ENCODE data around the gene TAS2R50. TPM values are rescaled to one million over a fixed set of nuclear protein-coding genes. Genes with fewer than 3 reads are reported as not detected.
"Not testable (repeated sequence)": the region's sequence is repeated elsewhere in the genome, so short reads cannot be mapped to it uniquely, and the experiment has no call there.

The TAS2R50 gene
- total RNA-seq (2021) (0.25 to 0.73 TPM (median 0.59 TPM) in 3 replicates), Bru-seq, nascent RNA (percentile 84 among the genes with signal in this experiment)
- long read RNA-seq, experiment 1 = 0 reads
- long read RNA-seq, experiment 2 = 0 reads
- long read RNA-seq, experiment 3 = 0 reads

DNA sequence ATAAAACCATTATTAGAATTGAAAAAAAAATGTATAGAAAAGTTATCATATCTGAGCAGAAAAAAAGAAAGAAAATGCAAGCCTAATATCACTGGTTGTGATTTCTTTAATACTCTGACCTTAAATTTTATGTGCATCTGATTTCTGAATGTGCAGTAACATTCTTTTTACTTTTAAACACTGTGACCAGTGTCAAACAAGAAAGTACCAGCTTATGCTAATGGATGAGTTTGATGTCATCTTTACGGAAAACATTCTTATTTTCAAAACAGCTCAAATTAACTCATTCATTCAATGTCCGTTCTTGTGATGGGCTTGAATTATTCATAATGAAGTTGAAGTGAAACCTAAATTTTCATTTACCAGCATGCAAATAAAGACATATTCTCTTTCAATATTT, at the start of gene TAS2R50:
TAS2R50 (minus strand) TSS at position 101 of the 400 bp plus-strand sequence; CDS start at position 49, 52 bp downstream.
- ChIA-PET CTCF (no interaction called here), POLR2A (no interaction called here)
- no peak for ATAC-seq
- H3K27me3 Mint-ChIP-seq (ENCODE audit: low read depth) = no peaks in the 10 kb centered on the region
- TF ChIP-seq ZNF317 (CRISPR knock-in tag; IDR thresholded peaks at IDR 0.05; ENCODE audit: borderline replicate concordance, low read depth) (no peak), ZBTB21 (CRISPR knock-in tag; IDR thresholded peaks at IDR 0.05; ENCODE audit: borderline replicate concordance) (no peak), ZNF423 (CRISPR knock-in tag; IDR thresholded peaks at IDR 0.05) (no peak), SP1 (CRISPR knock-in tag; conservative IDR thresholded peaks at IDR 0.05) (no peak), JUN (CRISPR knock-in tag; IDR thresholded peaks at IDR 0.05) (no peak), NR3C1 (CRISPR knock-in tag; conservative IDR thresholded peaks at IDR 0.05; ENCODE audit: low read depth) (no peak), GABPB1 (CRISPR knock-in tag; IDR thresholded peaks at IDR 0.05) (no peak), HMGA2 (CRISPR knock-in tag; IDR thresholded peaks at IDR 0.05) (no peak), ESRRA (CRISPR knock-in tag; IDR thresholded peaks at IDR 0.05; ENCODE audit: borderline replicate concordance) (no peak), OVOL2 (CRISPR knock-in tag; IDR thresholded peaks at IDR 0.05; ENCODE audit: borderline replicate concordance) (no peak), CTCF (IDR thresholded peaks at IDR 0.05) (no peak), MYBL2 (CRISPR knock-in tag; IDR thresholded peaks at IDR 0.05) (no peak)
- TF ChIP-seq, protein P1, sequence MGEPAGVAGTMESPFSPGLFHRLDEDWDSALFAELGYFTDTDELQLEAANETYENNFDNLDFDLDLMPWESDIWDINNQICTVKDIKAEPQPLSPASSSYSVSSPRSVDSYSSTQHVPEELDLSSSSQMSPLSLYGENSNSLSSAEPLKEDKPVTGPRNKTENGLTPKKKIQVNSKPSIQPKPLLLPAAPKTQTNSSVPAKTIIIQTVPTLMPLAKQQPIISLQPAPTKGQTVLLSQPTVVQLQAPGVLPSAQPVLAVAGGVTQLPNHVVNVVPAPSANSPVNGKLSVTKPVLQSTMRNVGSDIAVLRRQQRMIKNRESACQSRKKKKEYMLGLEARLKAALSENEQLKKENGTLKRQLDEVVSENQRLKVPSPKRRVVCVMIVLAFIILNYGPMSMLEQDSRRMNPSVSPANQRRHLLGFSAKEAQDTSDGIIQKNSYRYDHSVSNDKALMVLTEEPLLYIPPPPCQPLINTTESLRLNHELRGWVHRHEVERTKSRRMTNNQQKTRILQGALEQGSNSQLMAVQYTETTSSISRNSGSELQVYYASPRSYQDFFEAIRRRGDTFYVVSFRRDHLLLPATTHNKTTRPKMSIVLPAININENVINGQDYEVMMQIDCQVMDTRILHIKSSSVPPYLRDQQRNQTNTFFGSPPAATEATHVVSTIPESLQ (CRISPR knock-in tag; IDR thresholded peaks at IDR 0.05) = no peak
- TF ChIP-seq, protein P2, sequence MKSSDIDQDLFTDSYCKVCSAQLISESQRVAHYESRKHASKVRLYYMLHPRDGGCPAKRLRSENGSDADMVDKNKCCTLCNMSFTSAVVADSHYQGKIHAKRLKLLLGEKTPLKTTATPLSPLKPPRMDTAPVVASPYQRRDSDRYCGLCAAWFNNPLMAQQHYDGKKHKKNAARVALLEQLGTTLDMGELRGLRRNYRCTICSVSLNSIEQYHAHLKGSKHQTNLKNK (CRISPR knock-in tag; IDR thresholded peaks at IDR 0.05) = no peak
- TF ChIP-seq, protein P3, sequence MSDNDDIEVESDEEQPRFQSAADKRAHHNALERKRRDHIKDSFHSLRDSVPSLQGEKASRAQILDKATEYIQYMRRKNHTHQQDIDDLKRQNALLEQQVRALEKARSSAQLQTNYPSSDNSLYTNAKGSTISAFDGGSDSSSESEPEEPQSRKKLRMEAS (CRISPR knock-in tag; IDR thresholded peaks at IDR 0.05) = no peak
- peaks cover 11% of the 10 kb centered on the region for H3K36me3 Mint-ChIP-seq
- 0 out of 2 replicates have a peak, but pooled peaks cover 3% of the 10 kb centered on the region for H3K4me1 Mint-ChIP-seq
- H3K9me3 Mint-ChIP-seq = peaks cover 12% of the 10 kb centered on the region
- no peak within 1 kb of the TSS for H3K4me3 Mint-ChIP-seq
- DNase-seq (ENCODE audit: low spot score) = no peak
- peak within 1 kb of the TSS; percentile 73; the same call in 1 of the 2 replicates for H3K27ac Mint-ChIP-seq

GRCh38 chr12:11033959-11034358, 47.2 kb upstream of the TAS2R50 start:
- H3K27me3 Mint-ChIP-seq (ENCODE audit: low read depth); H3K4me1 Mint-ChIP-seq; H3K27ac Mint-ChIP-seq; POLR2A ChIA-PET; H3K4me3 Mint-ChIP-seq; DNase-seq (ENCODE audit: low spot score); ATAC-seq; CTCF ChIA-PET: not testable (repeated sequence)
- peaks cover 18% of the 10 kb centered on the region for H3K9me3 Mint-ChIP-seq
- peaks cover 21% of the 10 kb centered on the region for H3K36me3 Mint-ChIP-seq

DNA sequence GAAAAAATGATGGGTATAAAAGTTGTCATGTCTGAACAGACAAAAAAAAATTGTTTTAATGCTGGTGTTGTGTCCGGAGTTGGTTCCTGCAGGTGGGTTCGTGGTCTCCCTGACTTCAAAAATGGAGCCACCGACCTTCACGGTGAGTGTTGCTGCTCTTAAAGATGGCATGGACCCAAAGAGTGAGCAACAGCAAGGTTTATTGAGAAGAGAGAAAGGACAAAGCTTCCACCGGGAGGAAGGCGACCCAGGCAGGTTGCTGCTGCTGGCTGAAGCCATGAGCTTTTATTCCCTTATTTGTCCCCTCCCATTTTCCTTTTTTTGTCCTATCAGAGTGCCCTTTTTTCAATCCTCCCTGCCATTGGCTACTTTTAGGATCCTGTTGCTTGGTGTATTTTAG, 44.6 kb upstream of the TAS2R50 start, which contains the start of gene TAS2R31:
TAS2R31 (minus strand) TSS at position 101 of the 400 bp plus-strand sequence; CDS start at position 29, 72 bp downstream.
- Mint-ChIP-seq H3K36me3 (peaks cover 16% of the 10 kb centered on the region), H3K4me3 (no peak within 1 kb of the TSS), H3K4me1 (no peaks in the 10 kb centered on the region), H3K27me3 (ENCODE audit: low read depth) (no peaks in the 10 kb centered on the region), H3K9me3 (peaks cover 13% of the 10 kb centered on the region), H3K27ac (no peak within 1 kb of the TSS)
- no peak for TF ChIP-seq NFE2L1 (CRISPR knock-in tag; IDR thresholded peaks at IDR 0.05)
- TF ChIP-seq CDX4 (CRISPR knock-in tag; IDR thresholded peaks at IDR 0.05; ENCODE audit: borderline replicate concordance) = no peak
- TF ChIP-seq ERG (CRISPR knock-in tag; IDR thresholded peaks at IDR 0.05) = no peak
- no peak for TF ChIP-seq NFATC4 (CRISPR knock-in tag; IDR thresholded peaks at IDR 0.05)
- no peak for TF ChIP-seq HMGXB4 (CRISPR knock-in tag; IDR thresholded peaks at IDR 0.05)
- TF ChIP-seq, protein P2 (CRISPR knock-in tag; IDR thresholded peaks at IDR 0.05) = no peak
- DNase-seq (ENCODE audit: low spot score) = no peak
- ChIA-PET CTCF (interaction anchor here (0.6 kb wide), 1 partner anchor 657 kb away, joined by 3 read pairs; no protein-coding TSS in a partner anchor), POLR2A (no interaction called here)
- no peak for ATAC-seq
